NCI-H2107 (cell line): Measurements from ENCODE around the gene ELOVL6.
"Not testable (repeated sequence)": the region's sequence is repeated elsewhere in the genome, so short reads cannot be mapped to it uniquely, and the experiment has no call there.

ENCODE experiments used
- DNase-seq: peaks from one replicate; lab custom pipeline; 2025; lab: John Stamatoyannopoulos, UW

The ELOVL6 gene, protein sequence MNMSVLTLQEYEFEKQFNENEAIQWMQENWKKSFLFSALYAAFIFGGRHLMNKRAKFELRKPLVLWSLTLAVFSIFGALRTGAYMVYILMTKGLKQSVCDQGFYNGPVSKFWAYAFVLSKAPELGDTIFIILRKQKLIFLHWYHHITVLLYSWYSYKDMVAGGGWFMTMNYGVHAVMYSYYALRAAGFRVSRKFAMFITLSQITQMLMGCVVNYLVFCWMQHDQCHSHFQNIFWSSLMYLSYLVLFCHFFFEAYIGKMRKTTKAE

DNA sequence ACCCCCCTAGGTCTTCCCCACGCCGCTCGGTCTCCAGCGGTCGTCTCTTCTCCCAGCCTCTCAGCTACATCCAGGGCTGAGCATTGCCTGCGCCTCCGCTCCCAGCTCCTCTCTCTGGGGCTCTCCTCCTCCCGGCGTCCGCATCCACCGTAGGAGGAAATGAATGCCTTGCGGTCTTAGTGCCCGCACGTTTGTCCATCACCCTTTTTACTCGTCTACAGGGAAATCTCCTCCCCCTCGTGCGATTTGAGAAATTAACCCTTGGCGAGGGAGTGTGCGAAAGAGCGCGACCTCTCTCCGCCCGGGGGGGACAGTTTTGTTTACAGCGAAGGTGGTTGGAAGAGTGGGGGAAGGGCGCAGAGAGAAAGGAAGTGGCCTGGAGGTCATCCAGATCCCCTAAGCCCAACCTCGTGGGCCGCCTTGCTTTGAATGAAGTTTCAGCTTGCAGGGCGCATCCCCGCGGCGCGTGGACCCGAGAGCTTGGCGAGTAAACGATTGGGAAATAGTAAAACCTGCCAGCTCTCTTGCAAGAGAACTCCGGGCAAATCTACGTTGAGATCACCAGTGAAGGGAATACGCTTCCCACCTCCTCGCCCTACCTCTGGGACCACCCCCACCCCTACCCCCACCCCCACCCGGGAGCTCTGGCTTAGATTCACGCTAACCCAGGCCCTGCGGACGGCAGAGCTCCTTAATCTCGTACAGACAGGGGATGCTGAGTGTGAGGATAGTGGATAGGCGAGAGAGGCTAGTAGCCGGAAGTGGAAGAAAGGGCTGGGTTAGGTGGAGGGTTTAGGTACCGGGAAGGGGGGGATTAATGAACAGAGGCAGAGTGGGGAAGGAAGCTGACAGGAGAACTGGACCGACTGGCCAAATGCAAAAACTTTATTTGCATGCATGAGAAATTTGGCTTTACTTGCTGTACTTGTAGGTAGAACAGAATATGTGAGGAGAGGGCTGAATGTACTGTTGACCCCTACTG is at the start of gene ELOVL6:
TSS of gene ELOVL6 (minus strand) at position 181 of the 982 bp plus-strand sequence. CDS start 280 bp downstream, outside the sequence.
- no peak for DNase-seq

DNA sequence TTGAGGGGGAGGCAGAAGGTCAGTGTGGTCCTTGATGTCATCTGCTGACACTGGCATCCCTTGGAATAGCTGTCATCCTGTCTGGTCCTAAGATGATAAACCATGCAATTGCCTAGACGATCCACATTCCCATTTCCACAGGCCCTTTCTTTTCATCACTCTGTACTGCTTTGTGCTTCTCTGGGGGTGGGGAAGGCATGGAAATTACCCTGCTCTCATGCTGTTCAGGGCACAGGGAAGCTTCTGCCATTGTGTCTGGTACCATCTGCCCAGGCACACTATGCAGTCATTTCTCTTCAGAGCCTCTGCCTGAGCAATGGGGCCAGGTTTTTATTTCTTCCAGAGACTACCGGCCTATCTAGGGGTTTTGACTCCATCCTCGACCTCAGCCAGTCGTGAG is 49.7 kb upstream of the ELOVL6 start:
- no peak for DNase-seq

DNA sequence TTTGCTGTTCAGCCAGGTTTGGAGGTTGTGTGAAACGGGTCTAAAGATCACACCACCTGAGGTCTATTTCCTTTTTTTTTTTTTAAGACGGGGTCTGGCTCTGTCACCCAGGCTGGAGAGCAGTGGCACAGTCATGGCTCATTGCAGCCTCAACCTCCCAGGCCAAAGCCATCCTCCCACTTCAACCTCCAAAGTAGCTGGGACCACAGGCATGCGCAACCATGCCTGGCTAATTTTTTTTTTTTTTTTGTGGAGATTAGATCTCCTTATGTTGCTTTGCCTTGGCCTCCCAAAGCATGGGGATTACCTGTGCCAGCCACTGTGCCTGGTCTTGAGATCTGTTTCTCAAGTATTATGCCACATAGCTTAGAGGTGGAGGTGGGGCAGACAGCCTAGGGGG is 49.2 kb upstream of the ELOVL6 start:
- no peak for DNase-seq

DNA sequence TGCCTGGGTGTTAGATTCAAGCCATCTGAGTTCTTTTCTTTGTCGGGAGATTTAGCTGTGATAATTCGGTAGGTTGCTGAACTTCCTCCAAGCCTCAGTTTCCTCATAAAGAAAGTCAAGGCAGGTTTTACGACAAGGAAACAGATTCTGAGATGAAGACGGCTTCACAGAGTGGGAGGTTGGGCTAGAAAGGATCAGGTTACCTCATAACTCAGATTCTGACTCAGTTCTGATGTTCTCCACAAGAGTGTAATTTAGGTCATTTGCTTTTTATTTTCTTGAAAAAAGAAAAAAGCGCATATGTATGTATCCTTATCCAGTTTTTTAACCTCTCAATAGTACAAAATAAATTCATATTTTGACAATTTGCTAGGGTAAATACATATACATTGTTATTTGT is 47.2 kb upstream of the ELOVL6 start:
- DNase-seq: no peak

DNA sequence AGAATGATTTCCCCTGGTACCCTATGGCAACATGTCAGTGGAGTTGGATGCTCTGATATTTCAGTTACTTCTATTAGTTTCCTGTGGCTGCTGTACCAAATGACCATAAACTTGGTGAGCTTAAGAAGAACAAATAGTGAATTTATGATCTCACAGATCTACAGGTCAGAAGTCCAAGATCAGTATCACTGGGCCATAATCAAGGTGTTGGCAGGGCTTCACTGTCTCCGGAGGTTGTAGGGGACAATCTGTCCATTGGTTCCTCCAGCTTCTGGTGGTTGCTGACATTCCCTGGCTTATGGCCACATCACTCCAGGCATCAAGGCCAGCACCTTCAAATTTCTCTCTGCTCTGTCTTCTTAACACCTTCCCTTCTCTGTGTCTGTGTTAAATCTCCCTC is 37.9 kb upstream of the ELOVL6 start:
- DNase-seq: no peak

DNA sequence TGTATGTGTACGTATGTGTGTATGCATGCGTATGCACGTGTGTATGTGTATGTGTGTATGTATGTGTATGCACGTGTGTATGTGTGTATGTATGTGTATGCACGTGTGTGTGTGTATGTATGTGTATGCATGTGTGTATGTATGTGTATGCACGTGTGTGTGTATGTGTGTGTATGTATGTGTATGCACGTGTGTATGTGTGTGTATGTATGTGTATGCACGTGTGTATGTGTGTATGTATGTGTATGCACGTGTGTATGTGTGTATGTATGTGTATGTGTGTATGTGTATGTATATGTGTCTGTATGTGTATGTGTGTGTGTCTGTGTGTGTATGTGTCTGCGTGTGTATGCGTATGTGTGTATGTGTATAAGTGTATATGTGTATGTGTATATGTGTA is 35.2 kb upstream of the ELOVL6 start:
- not testable (repeated sequence) for DNase-seq

DNA sequence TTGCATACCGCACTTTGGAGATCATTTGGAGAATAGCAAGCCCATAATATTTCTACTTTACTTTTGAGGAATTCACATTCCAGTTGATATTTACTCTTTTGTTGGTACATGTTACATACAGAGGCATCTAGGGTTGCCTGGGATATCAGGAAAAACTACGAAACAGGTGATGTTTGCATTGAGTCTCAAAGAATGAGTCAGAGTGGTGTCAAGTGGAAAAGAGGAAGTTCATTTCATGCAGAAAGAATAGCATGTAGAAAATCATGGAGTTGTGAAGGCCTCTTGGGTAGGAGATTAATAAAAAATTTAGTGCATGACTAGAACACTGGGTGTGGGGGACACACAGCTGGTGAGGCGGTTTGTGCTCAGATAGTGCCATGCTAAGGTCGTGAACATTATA is 33.5 kb upstream of the ELOVL6 start:
- DNase-seq: no peak

DNA sequence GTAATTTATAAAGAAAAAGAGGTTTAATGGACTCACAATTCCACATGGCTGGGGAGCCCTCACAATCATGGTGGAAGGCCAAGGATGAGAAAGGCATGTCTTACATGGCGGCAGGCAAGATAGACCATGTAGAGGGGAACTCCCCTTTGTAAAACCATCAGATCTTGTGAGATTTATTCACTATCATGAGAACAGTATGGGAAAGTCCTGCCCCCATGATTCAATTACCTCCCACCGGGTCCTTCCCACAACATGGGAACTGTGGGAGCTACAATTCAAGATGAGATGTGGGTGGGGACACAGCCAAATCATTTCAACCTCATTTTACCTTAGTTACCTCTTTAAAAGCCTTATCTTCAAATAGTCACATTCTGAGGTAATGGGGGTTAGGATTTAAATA is 30.9 kb upstream of the ELOVL6 start:
- DNase-seq: no peak

DNA sequence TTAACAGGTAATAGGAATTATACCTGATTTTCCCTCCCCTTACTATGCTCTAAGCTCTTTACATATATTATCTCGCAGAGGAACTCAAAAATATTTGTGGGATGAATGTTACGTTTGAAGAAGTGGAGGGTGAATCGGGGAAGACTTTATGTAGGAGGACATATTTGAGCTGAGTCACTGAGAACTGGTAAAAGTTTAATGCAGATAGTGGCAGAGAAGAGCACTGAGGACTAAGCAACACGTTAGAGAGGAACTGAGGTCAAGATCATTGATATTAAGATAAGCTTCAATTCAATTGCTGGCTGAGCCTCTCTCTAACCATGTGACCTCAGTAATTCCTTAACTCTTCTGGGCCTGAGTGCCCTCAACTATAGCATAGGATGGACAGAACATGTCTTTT is 26.4 kb upstream of the ELOVL6 start:
- no peak for DNase-seq

DNA sequence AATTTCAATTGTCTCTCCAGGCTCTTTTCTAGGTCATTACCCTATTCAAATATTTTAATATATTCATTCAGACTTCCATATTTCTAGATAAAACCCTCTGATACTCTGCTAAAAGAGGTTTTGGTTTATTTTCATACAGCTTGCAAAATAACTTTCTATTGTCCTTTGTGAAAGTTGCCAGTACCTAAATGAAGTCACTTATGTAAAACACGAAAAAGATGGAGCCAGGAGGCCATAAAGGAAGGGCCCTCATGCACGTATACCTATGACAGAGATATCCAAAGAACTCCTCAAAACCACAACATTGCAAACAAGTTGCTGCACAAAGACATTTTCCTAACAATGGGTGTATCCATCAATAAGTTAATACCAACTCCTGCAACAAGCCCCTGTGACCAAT is 25.7 kb upstream of the ELOVL6 start:
- no peak for DNase-seq

DNA sequence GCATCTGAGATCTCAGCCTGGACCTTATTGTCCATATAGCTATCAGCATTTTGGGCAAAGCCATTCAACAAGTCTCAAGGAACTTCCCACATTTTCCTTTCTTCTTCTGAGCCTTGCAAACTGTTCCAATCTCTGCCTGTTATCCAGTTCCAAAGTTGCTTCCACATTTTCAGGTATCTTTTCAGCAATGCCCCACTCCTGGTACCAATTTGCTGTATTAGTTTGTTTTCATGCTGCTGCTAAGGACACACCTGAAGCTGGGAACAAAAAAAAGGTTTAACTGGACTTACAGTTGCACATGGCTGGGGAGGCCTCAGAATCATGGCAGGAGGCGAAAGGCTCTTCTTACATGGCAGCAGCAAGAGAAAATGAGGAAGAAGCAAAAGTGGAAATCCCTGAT is 20.5 kb upstream of the ELOVL6 start:
- not testable (repeated sequence) for DNase-seq

DNA sequence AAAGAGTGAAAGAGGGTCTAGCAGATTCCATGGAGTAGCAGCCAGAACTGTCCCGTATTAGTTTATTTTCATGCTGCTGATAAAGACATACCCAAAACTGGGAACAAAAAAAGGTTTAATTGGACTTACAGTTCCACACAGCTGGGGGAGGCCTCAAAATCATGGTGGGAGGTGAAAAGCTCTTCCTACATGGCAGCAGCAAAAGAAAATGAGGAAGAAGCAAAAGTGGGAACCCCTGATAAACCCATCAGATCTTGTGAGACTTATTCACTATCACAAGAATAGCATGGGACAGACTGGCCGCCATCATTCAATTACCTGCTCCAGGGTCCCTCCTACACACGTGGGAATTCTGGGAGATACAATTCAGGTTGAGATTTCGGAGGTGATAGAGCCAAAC is 18.8 kb upstream of the ELOVL6 start:
- not testable (repeated sequence) for DNase-seq

DNA sequence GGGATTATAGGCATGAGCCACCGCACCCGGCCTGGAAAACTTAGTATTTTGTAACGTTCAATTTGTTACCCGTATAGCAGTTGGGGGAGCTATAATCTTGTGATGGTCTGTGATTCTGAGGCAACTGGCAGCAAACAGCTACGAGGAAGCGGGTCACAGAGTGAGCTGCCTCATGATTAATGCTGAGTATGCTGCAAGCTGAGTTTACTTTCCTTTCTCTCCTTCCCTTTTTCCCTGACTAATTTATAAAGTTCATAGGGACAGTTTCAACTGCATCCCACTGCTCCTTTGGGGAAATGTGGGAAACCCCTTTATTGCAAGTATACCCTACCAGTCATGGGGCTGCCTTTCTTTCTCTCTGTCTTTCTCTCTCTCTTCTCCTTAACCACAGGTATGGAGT is 17.7 kb upstream of the ELOVL6 start:
- DNase-seq: no peak

DNA sequence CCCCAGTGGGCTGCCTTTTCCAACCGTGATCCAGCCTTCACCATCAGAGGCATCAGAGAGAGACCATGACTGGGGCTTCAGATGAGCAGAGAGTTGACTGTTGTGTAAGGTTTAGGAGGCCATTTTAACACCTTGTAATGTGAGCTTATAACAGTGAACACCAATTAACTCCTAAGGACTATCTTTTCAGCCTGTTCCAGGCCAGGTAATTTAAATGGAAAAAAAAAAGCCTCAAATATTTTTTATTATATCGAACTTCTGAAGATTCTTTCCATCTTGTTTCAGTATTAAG is 13.3 kb upstream of the ELOVL6 start:
- DNase-seq: no peak

DNA sequence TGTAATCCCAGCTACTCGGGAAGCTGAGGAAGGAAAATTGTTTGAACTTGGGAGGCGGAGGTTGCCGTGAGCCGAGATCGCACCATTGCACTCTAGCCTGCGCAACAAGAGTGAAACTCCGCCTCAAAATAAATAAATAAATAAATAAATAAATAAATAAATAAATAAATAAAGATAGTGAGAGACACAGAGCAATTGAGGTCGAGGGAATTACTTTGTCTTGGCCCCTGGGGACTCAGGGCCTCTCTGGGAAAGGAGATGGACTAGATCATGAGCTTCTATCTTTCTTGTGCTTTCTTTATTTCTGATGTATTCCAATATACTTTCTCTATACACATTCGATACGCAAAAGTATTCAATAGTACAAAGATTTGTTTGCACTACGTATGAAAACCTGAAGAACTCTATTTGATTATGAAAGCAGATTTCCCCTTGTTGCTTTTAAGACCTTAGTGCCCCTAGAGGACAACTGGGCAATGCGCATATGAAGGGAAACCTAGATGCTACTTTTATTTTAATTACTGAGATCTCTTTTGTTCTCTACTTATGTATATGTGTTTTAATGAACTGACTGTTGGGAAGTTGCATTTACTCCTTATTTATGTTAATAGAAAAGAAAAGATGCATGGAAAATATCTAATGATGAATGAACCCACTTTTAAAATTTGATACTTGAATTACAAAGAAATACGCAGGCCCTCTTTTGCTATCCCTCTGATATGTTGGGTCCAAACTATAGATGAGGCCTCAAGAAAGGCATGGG is 12.8 kb upstream of the ELOVL6 start:
- DNase-seq: no peak

DNA sequence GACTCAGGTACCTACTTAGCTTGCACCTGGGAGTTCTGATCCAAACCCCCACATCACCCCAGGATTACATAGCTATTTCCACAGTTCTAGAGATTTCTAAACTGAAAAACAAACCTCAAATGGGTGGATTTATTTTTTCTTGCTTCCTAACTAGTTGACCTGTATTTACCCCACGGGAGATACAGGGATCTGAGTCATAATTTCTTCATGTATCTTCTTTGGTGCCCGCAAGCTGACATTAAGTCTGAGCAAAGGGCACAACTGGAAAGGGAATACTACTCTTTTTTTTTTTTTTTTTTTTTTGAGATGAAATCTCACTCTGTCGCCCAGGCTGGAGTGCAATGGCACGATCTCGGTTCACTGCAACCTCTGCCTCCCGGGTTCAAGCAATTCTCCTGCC is 10.0 kb upstream of the ELOVL6 start:
- no peak for DNase-seq

DNA sequence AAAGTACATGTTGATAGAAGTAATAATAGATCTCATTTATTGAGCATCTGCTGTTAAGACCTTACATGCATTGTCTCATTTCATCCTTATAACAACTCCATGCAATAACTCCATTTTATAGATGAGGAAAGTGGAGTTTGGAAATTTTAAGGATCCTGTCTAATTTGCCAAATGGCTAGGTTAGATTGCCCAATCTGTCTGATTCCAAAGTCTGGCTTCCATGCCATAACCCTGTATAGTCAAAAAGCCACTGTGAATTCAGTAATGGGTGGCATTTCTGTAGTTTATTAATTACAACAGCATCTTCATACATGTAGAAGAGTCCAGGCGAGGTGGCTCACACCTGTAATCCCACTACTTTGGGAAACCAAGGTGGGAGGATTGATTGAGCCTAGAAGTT is 8.8 kb upstream of the ELOVL6 start:
- no peak for DNase-seq

DNA sequence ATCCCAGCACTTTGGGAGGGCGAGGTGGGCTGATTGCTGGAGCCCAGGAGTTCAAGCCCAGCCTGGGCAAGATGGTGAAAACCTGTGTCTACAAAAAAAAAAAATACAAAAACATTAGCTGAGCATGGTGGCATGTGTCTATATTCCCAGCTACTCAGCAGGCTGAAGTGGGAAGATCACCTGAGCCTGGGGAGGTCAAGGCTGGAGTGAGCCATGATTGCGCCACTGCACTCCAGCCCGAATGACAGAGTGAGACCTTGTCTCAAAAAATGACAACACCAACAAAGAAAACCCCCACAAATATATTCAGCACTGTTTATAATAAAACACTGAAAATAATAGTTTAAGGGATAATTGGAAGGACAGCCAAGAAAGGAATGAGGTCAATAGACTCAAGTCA is 3.6 kb upstream of the ELOVL6 start:
- no peak for DNase-seq

DNA sequence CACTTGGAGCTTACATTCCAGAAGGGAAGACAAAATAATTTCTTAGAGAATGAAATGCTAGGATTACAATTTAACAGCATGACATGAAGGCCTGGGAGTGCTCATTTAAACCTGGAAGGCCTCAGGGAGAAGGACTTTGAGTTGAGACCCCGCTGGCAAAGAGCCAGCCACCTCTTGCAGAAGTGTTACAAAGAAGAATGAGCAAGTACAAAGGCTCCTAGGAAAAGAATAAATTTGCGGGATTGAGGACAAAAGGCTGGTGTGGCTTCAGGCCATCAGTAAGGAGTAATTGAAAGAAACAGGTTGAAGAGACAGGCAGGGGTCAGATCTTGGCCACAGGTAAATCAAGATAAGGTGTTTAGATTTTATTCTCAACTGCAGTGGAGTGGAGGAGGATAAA is 3.1 kb upstream of the ELOVL6 start:
- no peak for DNase-seq

DNA sequence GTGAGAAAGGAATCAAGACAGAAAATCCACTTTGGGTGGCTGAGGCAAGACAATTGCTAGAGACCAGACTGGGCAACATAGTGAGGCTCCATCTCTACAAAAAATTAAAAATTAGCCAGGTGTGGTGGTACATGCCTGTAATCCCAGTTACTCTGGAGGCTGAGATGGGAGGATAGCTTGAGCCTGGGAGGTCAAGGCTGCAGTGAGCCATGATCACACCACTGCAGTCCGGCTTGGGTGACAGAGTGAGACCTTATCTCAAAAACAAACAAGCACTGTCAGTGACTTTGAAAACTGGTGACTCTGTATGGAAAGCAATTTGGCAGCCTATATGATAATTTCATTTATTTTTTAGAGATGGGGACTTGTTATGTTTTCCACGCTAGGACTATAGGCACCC is 2.3 kb upstream of the ELOVL6 start:
- DNase-seq: no peak

DNA sequence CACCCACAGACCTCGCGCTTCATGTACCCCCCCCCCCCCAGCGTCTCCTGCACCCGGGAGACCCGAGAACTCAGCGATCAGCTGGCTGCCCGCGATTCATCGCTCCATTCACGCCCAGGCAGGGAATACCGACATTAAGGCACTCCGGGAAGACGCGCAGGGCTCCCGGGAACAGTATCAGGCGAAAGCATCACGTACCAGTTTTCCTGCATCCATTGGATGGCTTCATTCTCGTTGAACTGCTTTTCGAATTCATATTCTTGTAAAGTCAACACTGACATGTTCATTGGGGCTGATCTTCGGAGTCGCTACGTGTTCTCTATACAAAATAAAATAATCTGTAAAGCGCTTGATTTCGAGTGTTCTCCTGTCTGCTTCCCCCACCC is 373 bp downstream of the ELOVL6 start:
- DNase-seq: no peak

DNA sequence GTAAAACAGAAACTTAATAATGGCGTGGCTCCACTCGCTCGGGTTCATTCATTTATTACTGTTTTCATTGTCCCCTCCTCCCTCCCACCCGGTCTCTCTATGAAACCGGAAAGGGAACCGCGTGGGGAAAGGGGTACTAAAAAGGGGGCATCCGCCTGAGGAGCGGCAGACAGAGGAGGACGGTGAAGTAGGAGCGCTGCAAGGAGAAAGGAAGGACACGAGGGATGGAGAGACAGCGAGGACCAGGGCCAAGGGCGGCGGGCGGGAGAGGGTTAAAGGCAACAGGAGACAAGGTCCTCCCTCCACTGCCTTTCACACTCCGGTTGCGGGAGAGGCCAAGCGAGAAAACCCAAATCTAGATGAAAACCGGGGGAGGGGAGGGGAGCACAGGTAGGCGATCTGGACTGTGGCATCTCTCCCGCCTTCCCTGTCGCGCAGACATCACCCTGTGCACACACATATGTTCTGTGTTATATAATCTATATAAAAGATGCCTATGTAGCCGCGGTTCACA is 829 bp downstream of the ELOVL6 start:
- no peak for DNase-seq
